ENCODE data around the gene EDEM2.

EDEM2 gene

DNA sequence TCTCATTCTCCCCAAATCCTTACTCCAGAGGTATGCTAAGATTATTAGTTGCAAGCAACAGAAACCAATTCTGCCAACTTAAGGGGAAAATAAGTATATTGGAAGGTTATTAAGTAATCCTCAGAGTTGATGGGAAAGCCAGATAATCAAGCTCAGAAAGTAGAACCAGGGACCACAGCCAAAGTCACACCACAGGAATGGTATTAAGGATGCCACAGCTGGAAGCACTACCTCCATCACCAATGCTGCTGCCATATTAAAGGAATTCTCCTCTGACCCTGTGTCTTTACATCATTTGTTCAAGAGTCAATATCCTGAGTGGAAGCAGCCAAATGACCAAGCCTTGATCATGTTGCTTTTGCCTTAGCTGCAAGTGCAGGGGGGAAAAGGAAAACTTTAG is 34.6 kb upstream of the EDEM2 start:
- Histone ChIP-seq H3K36me3 (ENCODE audit: insufficient read depth) (no peaks in the 10 kb centered on the region), H3K27ac (no peak overlapping the region), H3K27me3 (ENCODE audit: insufficient read depth, low read depth) (no peaks in the 10 kb centered on the region), H3K9ac (no peak overlapping the region), H3K4me1 (ENCODE audit: low read depth, poor library complexity, severe bottlenecking) (no peaks in the 10 kb centered on the region), H3K79me2 (ENCODE audit: insufficient read depth, low read depth) (no peaks in the 10 kb centered on the region), H3K4me2 (no peak overlapping the region), H2AFZ (ENCODE audit: low read depth) (no peak overlapping the region), H3K4me3 (IDR thresholded peaks at IDR 0.05; ENCODE audit: insufficient read depth, low read depth, low read length) (no peak overlapping the region), H4K20me1 (ENCODE audit: insufficient read depth) (no peaks in the 10 kb centered on the region)
- TF ChIP-seq, protein P1, sequence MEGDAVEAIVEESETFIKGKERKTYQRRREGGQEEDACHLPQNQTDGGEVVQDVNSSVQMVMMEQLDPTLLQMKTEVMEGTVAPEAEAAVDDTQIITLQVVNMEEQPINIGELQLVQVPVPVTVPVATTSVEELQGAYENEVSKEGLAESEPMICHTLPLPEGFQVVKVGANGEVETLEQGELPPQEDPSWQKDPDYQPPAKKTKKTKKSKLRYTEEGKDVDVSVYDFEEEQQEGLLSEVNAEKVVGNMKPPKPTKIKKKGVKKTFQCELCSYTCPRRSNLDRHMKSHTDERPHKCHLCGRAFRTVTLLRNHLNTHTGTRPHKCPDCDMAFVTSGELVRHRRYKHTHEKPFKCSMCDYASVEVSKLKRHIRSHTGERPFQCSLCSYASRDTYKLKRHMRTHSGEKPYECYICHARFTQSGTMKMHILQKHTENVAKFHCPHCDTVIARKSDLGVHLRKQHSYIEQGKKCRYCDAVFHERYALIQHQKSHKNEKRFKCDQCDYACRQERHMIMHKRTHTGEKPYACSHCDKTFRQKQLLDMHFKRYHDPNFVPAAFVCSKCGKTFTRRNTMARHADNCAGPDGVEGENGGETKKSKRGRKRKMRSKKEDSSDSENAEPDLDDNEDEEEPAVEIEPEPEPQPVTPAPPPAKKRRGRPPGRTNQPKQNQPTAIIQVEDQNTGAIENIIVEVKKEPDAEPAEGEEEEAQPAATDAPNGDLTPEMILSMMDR (conservative IDR thresholded peaks at IDR 0.05; ENCODE audit: low read depth, low read length), result no peak

DNA sequence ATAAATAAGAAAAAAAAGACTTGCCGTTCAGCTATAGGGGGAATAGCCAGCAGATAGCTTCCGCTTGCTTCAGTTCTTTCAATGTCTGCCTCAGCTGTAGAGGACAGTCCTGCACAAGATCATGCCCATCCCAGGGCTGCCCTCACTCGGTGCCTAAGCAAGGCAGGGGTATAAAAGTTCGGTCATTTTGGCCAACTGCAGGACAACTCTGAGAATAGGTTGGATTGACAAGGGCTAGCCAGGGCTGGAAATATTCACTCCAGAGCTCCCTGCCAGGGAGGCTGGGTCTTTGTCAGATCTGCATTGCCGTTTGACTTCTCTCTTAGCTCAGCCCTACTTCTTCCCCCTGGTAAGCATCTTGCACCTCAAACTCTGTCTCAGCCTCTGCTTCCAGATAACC is 33.1 kb upstream of the EDEM2 start:
- Histone ChIP-seq H3K36me3 (ENCODE audit: insufficient read depth) (no peaks in the 10 kb centered on the region), H2AFZ (ENCODE audit: low read depth) (no peak overlapping the region)
- TF ChIP-seq, protein P1 (conservative IDR thresholded peaks at IDR 0.05; ENCODE audit: low read depth, low read length), result no peak

DNA sequence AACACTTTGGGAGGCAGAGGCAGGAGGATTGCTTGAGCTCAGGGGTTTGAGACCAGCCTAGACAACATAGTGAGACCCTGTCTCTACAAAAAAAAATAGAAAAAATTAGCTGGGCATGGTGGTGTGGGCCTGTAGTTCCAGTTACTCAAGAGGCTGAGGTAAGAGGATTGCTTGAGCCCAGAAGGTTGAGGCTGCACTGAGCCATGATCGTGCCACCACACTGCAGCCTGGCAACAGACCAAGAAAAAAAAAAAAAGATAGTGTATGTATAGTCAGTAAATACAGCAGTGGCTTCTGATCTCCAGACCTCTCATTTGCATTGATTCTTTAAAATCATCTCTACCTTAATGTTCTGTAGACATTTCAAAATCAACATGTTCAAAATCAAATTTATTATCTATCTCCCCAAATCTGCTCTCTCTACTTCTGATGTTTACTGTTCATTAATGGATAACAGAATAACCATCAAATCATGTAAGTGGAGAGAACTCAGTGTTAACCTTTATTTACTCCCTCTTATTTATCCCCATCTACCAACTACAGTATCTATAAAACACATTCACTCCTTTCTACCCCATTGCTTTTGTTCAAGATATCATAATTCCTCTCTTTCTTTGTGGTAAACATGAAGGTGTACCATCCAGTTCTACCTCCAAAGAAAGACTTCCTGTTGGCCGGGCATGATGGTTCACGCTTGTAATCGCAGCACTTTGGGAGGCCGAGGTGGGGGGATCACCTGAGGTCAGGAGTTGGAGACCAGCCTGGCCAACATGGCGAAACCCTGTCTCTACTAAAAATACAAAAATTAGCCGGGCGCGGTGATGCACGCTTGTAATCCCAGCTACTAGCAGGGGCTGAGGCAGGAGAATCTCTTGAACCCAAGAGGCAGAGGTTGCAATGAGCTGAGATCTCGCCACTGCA is 32.4 kb upstream of the EDEM2 start:
- Histone ChIP-seq H3K36me3 (ENCODE audit: insufficient read depth) (no peaks in the 10 kb centered on the region), H3K9ac (no peak overlapping the region), H3K4me1 (ENCODE audit: low read depth, poor library complexity, severe bottlenecking) (no peaks in the 10 kb centered on the region), H2AFZ (ENCODE audit: low read depth) (no peak overlapping the region), H4K20me1 (ENCODE audit: insufficient read depth) (no peaks in the 10 kb centered on the region), H3K4me2 (no peak overlapping the region), H3K4me3 (IDR thresholded peaks at IDR 0.05; ENCODE audit: insufficient read depth, low read depth, low read length) (no peak overlapping the region), H3K27ac (no peak overlapping the region), H3K27me3 (ENCODE audit: insufficient read depth, low read depth) (no peaks in the 10 kb centered on the region), H3K79me2 (ENCODE audit: insufficient read depth, low read depth) (no peaks in the 10 kb centered on the region)
- TF ChIP-seq, protein P1 (conservative IDR thresholded peaks at IDR 0.05; ENCODE audit: low read depth, low read length), result no peak

More for the DNA sequence above, 33.1 kb upstream of the EDEM2 start:
- H3K4me2 ChIP-seq, result no peak overlapping the region
- no peak overlapping the region for H3K27ac ChIP-seq
- H4K20me1 ChIP-seq (ENCODE audit: insufficient read depth), result no peaks in the 10 kb centered on the region
- H3K27me3 ChIP-seq (ENCODE audit: insufficient read depth, low read depth), result no peaks in the 10 kb centered on the region
- no peaks in the 10 kb centered on the region for H3K79me2 ChIP-seq (ENCODE audit: insufficient read depth, low read depth)
- no peaks in the 10 kb centered on the region for H3K4me1 ChIP-seq (ENCODE audit: low read depth, poor library complexity, severe bottlenecking)
- H3K9ac ChIP-seq, result no peak overlapping the region
- H3K4me3 ChIP-seq (IDR thresholded peaks at IDR 0.05; ENCODE audit: insufficient read depth, low read depth, low read length), result no peak overlapping the region

DNA sequence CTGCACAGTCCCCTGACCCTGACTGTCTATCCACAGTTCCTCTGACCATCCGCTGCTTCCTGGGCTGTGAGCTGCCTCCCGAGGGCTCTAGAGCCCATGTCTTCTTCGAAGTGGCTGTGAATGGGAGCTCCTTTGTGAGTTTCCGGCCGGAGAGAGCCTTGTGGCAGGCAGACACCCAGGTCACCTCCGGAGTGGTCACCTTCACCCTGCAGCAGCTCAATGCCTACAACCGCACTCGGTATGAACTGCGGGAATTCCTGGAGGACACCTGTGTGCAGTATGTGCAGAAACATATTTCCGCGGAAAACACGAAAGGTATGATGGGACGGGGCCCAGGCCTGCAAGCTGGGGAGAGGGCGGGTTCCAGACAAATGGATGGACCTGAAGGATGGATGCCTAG is 29.0 kb upstream of the EDEM2 start:
- Histone ChIP-seq H3K4me3 (IDR thresholded peaks at IDR 0.05; ENCODE audit: insufficient read depth, low read depth, low read length) (no peak overlapping the region), H3K36me3 (ENCODE audit: insufficient read depth) (no peaks in the 10 kb centered on the region), H3K27ac (no peak overlapping the region), H3K4me1 (ENCODE audit: low read depth, poor library complexity, severe bottlenecking) (no peaks in the 10 kb centered on the region), H4K20me1 (ENCODE audit: insufficient read depth) (no peaks in the 10 kb centered on the region), H3K79me2 (ENCODE audit: insufficient read depth, low read depth) (no peaks in the 10 kb centered on the region), H2AFZ (ENCODE audit: low read depth) (no peak overlapping the region), H3K4me2 (no peak overlapping the region), H3K9ac (no peak overlapping the region), H3K27me3 (ENCODE audit: insufficient read depth, low read depth) (no peaks in the 10 kb centered on the region)
- TF ChIP-seq, protein P1 (conservative IDR thresholded peaks at IDR 0.05; ENCODE audit: low read depth, low read length), result no peak
